Neural crest cell (in vitro differentiated cells): Measurements from ENCODE around the gene RNASE13. TPM values are rescaled to one million over a fixed set of nuclear protein-coding genes. Genes with fewer than 3 reads are reported as not detected.

Experiments
- DNase-seq: peaks from one replicate; pipeline ENCODE4 v3.0.0; 2021; ENCODE audit warnings: low read depth, mixed read lengths, low spot score
- H3K27ac Mint-ChIP-seq: one replicate; pipeline ENCODE4 v1.8.0; 2021; ENCODE audit warnings: mild to moderate bottlenecking, mixed read lengths; ENCODE audit not compliant: unreplicated experiment
- H3K27me3 Mint-ChIP-seq: 2 replicates; pipeline ENCODE4 v1.8.0; 2021; ENCODE audit warnings: low read depth, mild to moderate bottlenecking, mixed read lengths
- H3K36me3 Mint-ChIP-seq: 2 replicates; pipeline ENCODE4 v1.8.0; 2021; ENCODE audit warnings: low read depth, mild to moderate bottlenecking, mixed read lengths
- H3K4me1 Mint-ChIP-seq: 2 replicates; pipeline ENCODE4 v1.8.0; 2021; ENCODE audit warnings: mixed read lengths
- H3K4me3 Mint-ChIP-seq: one replicate; pipeline ENCODE4 v1.8.0; 2021; ENCODE audit warnings: mild to moderate bottlenecking, mixed read lengths
- H3K9me3 Mint-ChIP-seq: 2 replicates; pipeline ENCODE4 v1.8.0; 2021; ENCODE audit warnings: mixed read lengths
- CTCF ChIP-seq: fragments of 200-600 bp; sonication (generic); conservative IDR thresholded peaks from 2 replicates; pipeline ENCODE4 v1.5.0; 2021; ENCODE audit warnings: antibody characterized with exemption, mild to moderate bottlenecking
- total RNA-seq: library from RNA; stranded (reverse); gene quantifications from 2 replicates; pipeline ENCODE4 v1.2.1, GENCODE V29; 2021

Gene RNASE13
- total RNA-seq, 1 donor from 2014 or later = not detected

- Mint-ChIP-seq H3K27me3 (peaks cover 2% of the 10 kb centered on the region), H3K4me3 (peak overlapping the region; percentile 95), H3K36me3 (peaks cover 5% of the 10 kb centered on the region), H3K9me3 (no peaks in the 10 kb centered on the region), H3K4me1 (peaks cover 48% of the 10 kb centered on the region), H3K27ac (peak overlapping the region; percentile 97)
- no peak for TF ChIP-seq CTCF
- DNase-seq = peak; percentile 66
These were observed 34.9 kb upstream of the RNASE13 start for GRCh38 chr14:21069388-21070082.

- peaks cover 5% of the 10 kb centered on the region for H3K36me3 Mint-ChIP-seq
- H3K9me3 Mint-ChIP-seq = no peaks in the 10 kb centered on the region
- H3K27me3 Mint-ChIP-seq = peaks cover 2% of the 10 kb centered on the region
- DNase-seq = peak; percentile 57
- H3K27ac Mint-ChIP-seq = peak overlapping the region; percentile 97
- H3K4me3 Mint-ChIP-seq = peak overlapping the region; percentile 95
- peak; percentile 69 for TF ChIP-seq CTCF
- peaks cover 51% of the 10 kb centered on the region for H3K4me1 Mint-ChIP-seq
These were observed 34.1 kb upstream of the RNASE13 start for GRCh38 chr14:21068521-21069387.

- DNase-seq = no peak
- H3K27me3 Mint-ChIP-seq = peaks cover 2% of the 10 kb centered on the region
- no peak overlapping the region for H3K27ac Mint-ChIP-seq
- H3K9me3 Mint-ChIP-seq = no peaks in the 10 kb centered on the region
- H3K4me3 Mint-ChIP-seq = peak overlapping the region; percentile 28
- no peaks in the 10 kb centered on the region for H3K36me3 Mint-ChIP-seq
- H3K4me1 Mint-ChIP-seq = peaks cover 44% of the 10 kb centered on the region
- peak; percentile 42 for TF ChIP-seq CTCF
These were observed 32.4 kb upstream of the RNASE13 start for GRCh38 chr14:21066882-21067502.

GRCh38 chr14:21063479-21063878 is 28.9 kb upstream of the RNASE13 start:
- H3K9me3 Mint-ChIP-seq = no peaks in the 10 kb centered on the region
- DNase-seq = no peak
- H3K4me3 Mint-ChIP-seq = peak overlapping the region; percentile 35
- TF ChIP-seq CTCF = no peak
- peaks cover under 1% of the 10 kb centered on the region for H3K27me3 Mint-ChIP-seq
- no peaks in the 10 kb centered on the region for H3K36me3 Mint-ChIP-seq
- H3K4me1 Mint-ChIP-seq = peaks cover 17% of the 10 kb centered on the region
- H3K27ac Mint-ChIP-seq = no peak overlapping the region

- H3K9me3 Mint-ChIP-seq = no peaks in the 10 kb centered on the region
- no peak for DNase-seq
- H3K36me3 Mint-ChIP-seq = no peaks in the 10 kb centered on the region
- H3K4me1 Mint-ChIP-seq = peaks cover 10% of the 10 kb centered on the region
- no peak overlapping the region for H3K4me3 Mint-ChIP-seq
- H3K27me3 Mint-ChIP-seq = no peaks in the 10 kb centered on the region
- TF ChIP-seq CTCF = no peak
- H3K27ac Mint-ChIP-seq = no peak overlapping the region
These were observed 26.7 kb upstream of the RNASE13 start for GRCh38 chr14:21061347-21061668.
